Measurements from ENCODE around the gene ZMYND12.

Gene ZMYND12

DNA sequence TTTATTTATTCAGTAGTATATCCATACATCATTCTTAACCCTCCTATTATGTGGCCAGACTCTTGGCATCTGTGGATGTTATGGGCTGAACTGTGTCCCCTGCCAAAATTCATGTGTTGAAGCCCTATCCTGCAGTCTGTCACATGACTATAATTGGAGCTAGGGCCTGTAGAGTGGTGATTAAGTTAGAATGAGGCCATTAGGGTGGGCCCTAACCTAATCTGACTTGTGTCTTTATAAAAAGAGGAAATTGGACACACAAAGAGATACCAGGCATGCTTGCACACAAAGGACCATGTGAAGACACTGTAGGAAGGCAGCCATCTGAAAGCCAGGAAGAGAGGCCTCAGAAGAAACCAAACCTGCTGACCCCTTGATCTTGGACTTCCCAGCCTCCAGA lies 6.6 kb downstream of the ZMYND12 start:
- no peaks in the 10 kb centered on the region for H3K36me3 ChIP-seq (ENCODE audit: low read length)
- no peaks in the 10 kb centered on the region for H3K9me3 ChIP-seq (ENCODE audit: insufficient read depth, low read length)
- no peak overlapping the region for H3K9ac ChIP-seq (ENCODE audit: low read length)
- TF ChIP-seq EZH2phosphoT487 (conservative IDR thresholded peaks at IDR 0.05; ENCODE audit: low read length) = no peak
- TF ChIP-seq, protein P1, sequence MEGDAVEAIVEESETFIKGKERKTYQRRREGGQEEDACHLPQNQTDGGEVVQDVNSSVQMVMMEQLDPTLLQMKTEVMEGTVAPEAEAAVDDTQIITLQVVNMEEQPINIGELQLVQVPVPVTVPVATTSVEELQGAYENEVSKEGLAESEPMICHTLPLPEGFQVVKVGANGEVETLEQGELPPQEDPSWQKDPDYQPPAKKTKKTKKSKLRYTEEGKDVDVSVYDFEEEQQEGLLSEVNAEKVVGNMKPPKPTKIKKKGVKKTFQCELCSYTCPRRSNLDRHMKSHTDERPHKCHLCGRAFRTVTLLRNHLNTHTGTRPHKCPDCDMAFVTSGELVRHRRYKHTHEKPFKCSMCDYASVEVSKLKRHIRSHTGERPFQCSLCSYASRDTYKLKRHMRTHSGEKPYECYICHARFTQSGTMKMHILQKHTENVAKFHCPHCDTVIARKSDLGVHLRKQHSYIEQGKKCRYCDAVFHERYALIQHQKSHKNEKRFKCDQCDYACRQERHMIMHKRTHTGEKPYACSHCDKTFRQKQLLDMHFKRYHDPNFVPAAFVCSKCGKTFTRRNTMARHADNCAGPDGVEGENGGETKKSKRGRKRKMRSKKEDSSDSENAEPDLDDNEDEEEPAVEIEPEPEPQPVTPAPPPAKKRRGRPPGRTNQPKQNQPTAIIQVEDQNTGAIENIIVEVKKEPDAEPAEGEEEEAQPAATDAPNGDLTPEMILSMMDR (IDR thresholded peaks at IDR 0.05; ENCODE audit: insufficient read depth, low read length, poor library complexity, severe bottlenecking) = no peak
- H3K27me3 ChIP-seq (ENCODE audit: low read length) = no peaks in the 10 kb centered on the region
- H3K79me2 ChIP-seq (ENCODE audit: insufficient read depth, low read length) = no peaks in the 10 kb centered on the region
- no peaks in the 10 kb centered on the region for H3F3A ChIP-seq (ENCODE audit: insufficient read depth)
- no peak overlapping the region for H3K27ac ChIP-seq (ENCODE audit: low read depth, low read length)
- H3K4me3 ChIP-seq (ENCODE audit: insufficient read depth, low read length, poor library complexity, severe bottlenecking) = no peak overlapping the region
- no peak overlapping the region for H2AFZ ChIP-seq (ENCODE audit: low read depth, low read length, severe bottlenecking)
- H3K4me2 ChIP-seq (ENCODE audit: low read depth, low read length, poor library complexity, severe bottlenecking) = no peak overlapping the region
- no peaks in the 10 kb centered on the region for H3K9me2 ChIP-seq (replicated peaks; ENCODE audit: insufficient read depth, low read length)
- no peaks in the 10 kb centered on the region for H4K20me1 ChIP-seq (ENCODE audit: low read depth, low read length)

DNA sequence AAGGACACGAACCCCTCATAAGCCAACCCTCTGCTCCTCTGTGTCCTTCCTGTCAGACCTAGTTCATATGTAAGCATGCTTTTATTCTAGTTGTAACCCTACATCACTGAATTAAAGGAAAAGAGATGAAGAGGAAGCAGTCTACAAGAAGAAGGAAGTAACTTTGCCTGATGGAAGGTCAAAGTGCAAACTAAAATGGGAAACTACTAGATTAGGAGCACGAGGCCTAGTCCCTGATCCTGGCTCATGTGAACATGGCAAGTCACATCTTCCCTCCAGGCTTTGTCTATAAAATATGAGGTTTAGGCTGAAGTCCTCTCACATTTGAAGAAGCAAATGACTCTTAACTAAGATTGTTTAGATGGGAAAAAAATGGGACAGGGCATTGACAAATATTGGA lies 13.2 kb downstream of the ZMYND12 start:
- H3K9me3 ChIP-seq (ENCODE audit: insufficient read depth, low read length) = no peaks in the 10 kb centered on the region
- no peaks in the 10 kb centered on the region for H3K27me3 ChIP-seq (ENCODE audit: low read length)
- no peaks in the 10 kb centered on the region for H4K20me1 ChIP-seq (ENCODE audit: low read depth, low read length)
- no peak overlapping the region for H2AFZ ChIP-seq (ENCODE audit: low read depth, low read length, severe bottlenecking)
- H3K36me3 ChIP-seq (ENCODE audit: low read length) = no peaks in the 10 kb centered on the region
- H3K79me2 ChIP-seq (ENCODE audit: insufficient read depth, low read length) = no peaks in the 10 kb centered on the region
- no peaks in the 10 kb centered on the region for H3F3A ChIP-seq (ENCODE audit: insufficient read depth)
- no peak overlapping the region for H3K4me3 ChIP-seq (ENCODE audit: insufficient read depth, low read length, poor library complexity, severe bottlenecking)
- TF ChIP-seq EZH2phosphoT487 (conservative IDR thresholded peaks at IDR 0.05; ENCODE audit: low read length) = no peak
- TF ChIP-seq, protein P1 (IDR thresholded peaks at IDR 0.05; ENCODE audit: insufficient read depth, low read length, poor library complexity, severe bottlenecking) = no peak
- no peaks in the 10 kb centered on the region for H3K9me2 ChIP-seq (replicated peaks; ENCODE audit: insufficient read depth, low read length)
- no peak overlapping the region for H3K4me2 ChIP-seq (ENCODE audit: low read depth, low read length, poor library complexity, severe bottlenecking)
- H3K27ac ChIP-seq (ENCODE audit: low read depth, low read length) = no peak overlapping the region
- no peak overlapping the region for H3K9ac ChIP-seq (ENCODE audit: low read length)

DNA sequence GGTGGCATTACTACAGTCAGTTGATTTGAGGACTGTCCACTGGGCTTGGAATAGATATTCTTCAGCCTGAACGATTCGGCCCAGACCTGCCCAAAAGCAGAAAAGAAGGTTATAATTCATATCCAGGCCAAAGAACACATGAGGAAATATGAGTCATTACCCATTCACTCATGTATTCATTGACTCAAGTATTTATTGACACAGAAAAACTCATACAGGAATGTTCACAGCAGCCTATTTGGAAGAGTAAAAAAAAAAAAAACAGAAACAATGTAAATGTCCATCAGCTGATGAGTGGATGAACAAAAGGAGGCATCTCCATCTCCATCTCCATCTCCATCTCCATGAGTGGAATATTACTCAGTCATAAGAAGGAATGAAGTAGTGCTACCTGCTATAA lies 15.9 kb downstream of the ZMYND12 start:
- no peaks in the 10 kb centered on the region for H3F3A ChIP-seq (ENCODE audit: insufficient read depth)
- no peaks in the 10 kb centered on the region for H3K79me2 ChIP-seq (ENCODE audit: insufficient read depth, low read length)
- H3K27me3 ChIP-seq (ENCODE audit: low read length) = no peaks in the 10 kb centered on the region
- no peaks in the 10 kb centered on the region for H3K9me3 ChIP-seq (ENCODE audit: insufficient read depth, low read length)
- no peak overlapping the region for H3K27ac ChIP-seq (ENCODE audit: low read depth, low read length)
- H3K36me3 ChIP-seq (ENCODE audit: low read length) = no peaks in the 10 kb centered on the region
- no peak overlapping the region for H2AFZ ChIP-seq (ENCODE audit: low read depth, low read length, severe bottlenecking)
- H3K4me3 ChIP-seq (ENCODE audit: insufficient read depth, low read length, poor library complexity, severe bottlenecking) = no peak overlapping the region
- H4K20me1 ChIP-seq (ENCODE audit: low read depth, low read length) = no peaks in the 10 kb centered on the region
- H3K9ac ChIP-seq (ENCODE audit: low read length) = no peak overlapping the region
- no peak overlapping the region for H3K4me2 ChIP-seq (ENCODE audit: low read depth, low read length, poor library complexity, severe bottlenecking)
- TF ChIP-seq, protein P1 (IDR thresholded peaks at IDR 0.05; ENCODE audit: insufficient read depth, low read length, poor library complexity, severe bottlenecking) = no peak
- TF ChIP-seq EZH2phosphoT487 (conservative IDR thresholded peaks at IDR 0.05; ENCODE audit: low read length) = no peak
- no peaks in the 10 kb centered on the region for H3K9me2 ChIP-seq (replicated peaks; ENCODE audit: insufficient read depth, low read length)

Data from SU-DHL-6 (cell line).